Calu3 (cell line): ENCODE measurements around the gene CTTNBP2. TPM values are rescaled to one million over a fixed set of nuclear protein-coding genes. Genes with fewer than 3 reads are reported as not detected.

Source experiments
- BruUV-seq: library from RNA; stranded (reverse); fragments of 400-500 nt; replicated peaks from 2 replicates; lab custom pipeline; 2021; lab: Mats Ljungman, UMichigan
- CTCF ChIA-PET: fragments of 300-600 bp; sonication (Branson Sonifier 250); formaldehyde crosslinking; loops from one replicate; lab custom pipeline; 2022; ENCODE audit warnings: antibody characterized with exemption; lab: Charles Lee
- DNase-seq: peaks from one replicate; pipeline ENCODE4 v3.0.0; 2022
- H3K27ac Mint-ChIP-seq: one replicate; pipeline ENCODE4 v1.8.0; 2022; ENCODE audit warnings: mixed read lengths; ENCODE audit not compliant: unreplicated experiment
- H3K27me3 Mint-ChIP-seq: one replicate; pipeline ENCODE4 v1.8.0; 2022; ENCODE audit warnings: mixed read lengths; ENCODE audit not compliant: unreplicated experiment
- H3K36me3 Mint-ChIP-seq: one replicate; pipeline ENCODE4 v1.8.0; 2022; ENCODE audit warnings: mild to moderate bottlenecking, moderate library complexity, mixed read lengths; ENCODE audit not compliant: insufficient read depth, unreplicated experiment
- H3K4me1 Mint-ChIP-seq: one replicate; pipeline ENCODE4 v1.8.0; 2022; ENCODE audit warnings: mild to moderate bottlenecking, low read depth, mixed read lengths; ENCODE audit not compliant: unreplicated experiment
- H3K4me3 Mint-ChIP-seq: one replicate; pipeline ENCODE4 v1.8.0; 2022; ENCODE audit warnings: mild to moderate bottlenecking, low read depth, moderate library complexity, mixed read lengths; ENCODE audit not compliant: unreplicated experiment
- H3K9me3 Mint-ChIP-seq: one replicate; pipeline ENCODE4 v1.8.0; 2022; ENCODE audit warnings: low read depth, mixed read lengths; ENCODE audit not compliant: unreplicated experiment
- intact Hi-C: fragments of 100-400 bp; cut with micrococcal nuclease; formaldehyde crosslinking; loops from one replicate; pipeline ENCODE4 v1.10.0; 2022; ENCODE audit not compliant: unreplicated experiment
- total RNA-seq: library from RNA; stranded (reverse); gene quantifications from 2 replicates; pipeline ENCODE4 v1.2.3, GENCODE V29; 2022
- TF ChIP-seq, protein P1 (sequence below): fragments of 200-600 bp; IDR thresholded peaks from one replicate; pipeline ENCODE4 v1.8.0; 2022; ENCODE audit warnings: antibody characterized with exemption; ENCODE audit not compliant: unreplicated experiment

Gene CTTNBP2
- total RNA-seq, 1 experiment from 2014 or later: 2.3 TPM

DNA sequence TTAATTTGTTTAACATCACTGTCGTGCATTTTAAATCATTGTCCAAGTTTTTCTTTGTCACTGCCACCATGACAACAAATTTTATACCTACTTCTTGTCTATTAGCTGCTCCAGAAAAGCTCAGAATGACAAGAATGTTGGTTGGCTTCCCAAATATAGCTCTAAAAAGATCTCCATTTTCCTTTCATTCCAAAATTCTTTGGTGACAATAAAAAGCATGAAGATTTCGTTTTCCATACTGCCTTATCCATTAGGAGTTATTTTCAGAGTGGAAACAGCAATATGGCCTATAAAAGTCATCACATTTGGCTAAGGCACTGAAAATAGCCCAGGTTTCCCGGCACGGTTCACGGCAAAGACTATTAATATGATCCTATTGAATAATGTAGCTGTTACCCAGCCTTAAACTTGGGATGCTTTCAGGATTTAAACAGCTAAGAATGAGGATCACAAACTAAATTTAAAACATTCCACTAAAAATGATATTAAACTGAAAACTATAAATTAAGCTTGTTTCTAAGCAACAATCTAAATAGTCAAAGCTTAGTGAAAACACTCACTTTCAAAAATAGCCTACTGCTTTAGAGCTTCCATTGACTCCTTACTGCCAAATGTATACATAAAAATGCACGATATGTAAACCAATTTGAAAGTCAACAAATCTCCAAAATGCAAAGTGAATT is 2.7 kb downstream of the CTTNBP2 start:
- Mint-ChIP-seq H3K4me1 (peaks cover 17% of the 10 kb centered on the region), H3K36me3 (peaks cover 21% of the 10 kb centered on the region), H3K27ac (no peak overlapping the region), H3K27me3 (peaks cover 57% of the 10 kb centered on the region), H3K4me3 (no peak overlapping the region), H3K9me3 (no peaks in the 10 kb centered on the region)
- CTCF ChIA-PET: interaction anchor here (1.2 kb wide), 1 partner anchor 9 kb away, joined by 4 read pairs; no protein-coding TSS in a partner anchor
- intact Hi-C loops: no loop called here
- TF ChIP-seq, protein P1, sequence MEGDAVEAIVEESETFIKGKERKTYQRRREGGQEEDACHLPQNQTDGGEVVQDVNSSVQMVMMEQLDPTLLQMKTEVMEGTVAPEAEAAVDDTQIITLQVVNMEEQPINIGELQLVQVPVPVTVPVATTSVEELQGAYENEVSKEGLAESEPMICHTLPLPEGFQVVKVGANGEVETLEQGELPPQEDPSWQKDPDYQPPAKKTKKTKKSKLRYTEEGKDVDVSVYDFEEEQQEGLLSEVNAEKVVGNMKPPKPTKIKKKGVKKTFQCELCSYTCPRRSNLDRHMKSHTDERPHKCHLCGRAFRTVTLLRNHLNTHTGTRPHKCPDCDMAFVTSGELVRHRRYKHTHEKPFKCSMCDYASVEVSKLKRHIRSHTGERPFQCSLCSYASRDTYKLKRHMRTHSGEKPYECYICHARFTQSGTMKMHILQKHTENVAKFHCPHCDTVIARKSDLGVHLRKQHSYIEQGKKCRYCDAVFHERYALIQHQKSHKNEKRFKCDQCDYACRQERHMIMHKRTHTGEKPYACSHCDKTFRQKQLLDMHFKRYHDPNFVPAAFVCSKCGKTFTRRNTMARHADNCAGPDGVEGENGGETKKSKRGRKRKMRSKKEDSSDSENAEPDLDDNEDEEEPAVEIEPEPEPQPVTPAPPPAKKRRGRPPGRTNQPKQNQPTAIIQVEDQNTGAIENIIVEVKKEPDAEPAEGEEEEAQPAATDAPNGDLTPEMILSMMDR: no peak
- DNase-seq: no peak
- no TSS peak for BruUV-seq

DNA sequence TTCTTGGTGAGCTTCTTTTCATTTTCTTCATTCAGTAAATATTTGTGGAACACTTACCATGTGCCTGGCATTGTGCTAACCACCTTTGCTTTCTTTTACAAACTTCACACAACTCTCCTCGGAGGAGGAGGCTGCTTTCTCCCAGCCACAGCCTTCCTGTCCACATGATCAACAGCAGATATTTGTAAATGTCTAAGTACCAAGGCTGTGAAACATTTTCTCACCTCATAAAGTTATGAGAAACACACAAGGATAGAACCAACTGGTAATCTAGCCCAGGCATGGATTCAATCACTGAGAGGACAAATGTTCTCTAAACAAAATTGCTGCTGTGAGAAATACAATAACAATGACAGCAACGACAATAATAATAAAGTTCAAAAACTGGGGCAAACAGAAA is 3.9 kb downstream of the CTTNBP2 start:
- TF ChIP-seq, protein P1: no peak
- Mint-ChIP-seq H3K4me1 (peaks cover 17% of the 10 kb centered on the region), H3K9me3 (no peaks in the 10 kb centered on the region), H3K4me3 (no peak overlapping the region), H3K27me3 (peaks cover 48% of the 10 kb centered on the region), H3K27ac (no peak overlapping the region), H3K36me3 (peaks cover 21% of the 10 kb centered on the region)
- CTCF ChIA-PET: no interaction called here
- intact Hi-C loops: no loop called here
- no TSS peak for BruUV-seq
- no peak for DNase-seq

DNA sequence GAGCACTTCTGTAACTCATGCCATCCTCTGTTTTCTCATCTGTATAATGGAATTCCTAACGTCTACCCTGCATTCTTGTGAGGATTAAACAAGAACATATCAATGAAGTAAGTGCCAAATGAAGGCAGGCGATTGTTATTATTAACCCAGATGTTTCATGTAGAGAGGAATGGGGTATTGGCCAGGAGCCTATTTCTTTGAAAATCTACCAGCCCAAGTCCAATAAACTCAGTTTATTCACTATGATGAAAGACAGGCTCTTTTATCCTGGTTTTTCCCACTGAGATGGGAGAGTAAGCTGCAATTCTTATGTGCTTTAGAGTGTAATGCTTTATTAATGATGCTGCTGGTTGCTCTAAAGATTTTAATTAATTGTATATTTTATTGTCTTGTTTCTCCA is 9.6 kb downstream of the CTTNBP2 start:
- no peaks in the 10 kb centered on the region for H3K36me3 Mint-ChIP-seq
- H3K4me1 Mint-ChIP-seq: no peaks in the 10 kb centered on the region
- CTCF ChIA-PET: no interaction called here
- peaks cover 2% of the 10 kb centered on the region for H3K9me3 Mint-ChIP-seq
- no TSS peak for BruUV-seq
- no peak overlapping the region for H3K4me3 Mint-ChIP-seq
- H3K27ac Mint-ChIP-seq: no peak overlapping the region
- intact Hi-C loops: no loop called here
- DNase-seq: no peak
- TF ChIP-seq, protein P1: no peak
- H3K27me3 Mint-ChIP-seq: peaks cover 5% of the 10 kb centered on the region

DNA sequence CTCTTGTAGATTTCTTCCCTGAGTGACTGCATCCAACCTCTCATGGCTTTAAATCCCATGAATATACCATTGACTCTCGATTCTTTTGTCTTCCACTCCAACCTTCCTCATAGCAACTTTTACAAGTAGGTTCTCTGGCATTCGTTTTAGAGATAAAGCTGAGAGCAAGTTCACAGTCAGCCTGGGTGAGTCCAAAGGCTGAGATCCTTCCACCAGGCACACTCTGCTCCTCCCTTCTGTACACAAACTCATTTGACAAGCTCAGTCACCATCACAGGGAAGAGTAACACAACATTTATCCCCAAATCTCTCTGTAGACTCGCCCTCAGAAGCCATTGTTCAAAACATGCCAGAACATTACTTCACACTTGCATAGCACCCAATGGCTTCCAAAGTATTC is 10.9 kb downstream of the CTTNBP2 start:
- Mint-ChIP-seq H3K9me3 (peaks cover 2% of the 10 kb centered on the region), H3K27ac (no peak overlapping the region), H3K4me1 (no peaks in the 10 kb centered on the region), H3K27me3 (no peaks in the 10 kb centered on the region), H3K36me3 (no peaks in the 10 kb centered on the region), H3K4me3 (no peak overlapping the region)
- DNase-seq: no peak
- TF ChIP-seq, protein P1: no peak
- BruUV-seq: no TSS peak
- intact Hi-C loops: no loop called here
- CTCF ChIA-PET: no interaction called here
